GM12801 (cell line): Measurements from ENCODE around the gene NTN1.

ENCODE experiments used
- CTCF ChIP-seq: IDR thresholded peaks from one replicate; pipeline ENCODE4 v1.5.1; 2011; ENCODE audit warnings: control low read depth; ENCODE audit not compliant: insufficient read length; ENCODE audit errors: extremely low read depth

The NTN1 gene

GRCh38 chr17:9254841-9255240 is 233.5 kb downstream of the NTN1 start:
- no peak for TF ChIP-seq CTCF

DNA sequence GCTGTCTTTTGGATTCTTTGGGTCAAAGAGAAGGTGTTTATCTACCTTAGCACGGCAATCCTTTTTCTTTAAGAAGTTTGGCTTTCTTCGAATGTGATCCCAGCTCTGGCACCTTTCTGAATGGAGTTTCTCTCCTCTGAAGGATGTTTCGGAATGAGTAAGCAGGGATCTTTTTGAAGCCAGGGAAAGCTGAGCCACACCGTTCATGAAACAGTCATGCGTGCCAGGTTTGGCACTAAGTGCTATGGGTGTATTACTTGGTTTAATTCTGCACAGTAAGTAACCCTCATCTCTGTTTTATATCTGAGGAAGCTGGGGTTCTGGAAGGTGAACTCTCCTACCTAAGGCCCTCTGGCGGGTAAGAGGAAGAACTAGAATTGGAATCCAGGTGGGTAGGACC is 234.5 kb downstream of the NTN1 start:
- no peak for TF ChIP-seq CTCF

- no peak for TF ChIP-seq CTCF
Observed at GRCh38 chr17:9256361-9256750, 235.0 kb downstream of the NTN1 start.

DNA sequence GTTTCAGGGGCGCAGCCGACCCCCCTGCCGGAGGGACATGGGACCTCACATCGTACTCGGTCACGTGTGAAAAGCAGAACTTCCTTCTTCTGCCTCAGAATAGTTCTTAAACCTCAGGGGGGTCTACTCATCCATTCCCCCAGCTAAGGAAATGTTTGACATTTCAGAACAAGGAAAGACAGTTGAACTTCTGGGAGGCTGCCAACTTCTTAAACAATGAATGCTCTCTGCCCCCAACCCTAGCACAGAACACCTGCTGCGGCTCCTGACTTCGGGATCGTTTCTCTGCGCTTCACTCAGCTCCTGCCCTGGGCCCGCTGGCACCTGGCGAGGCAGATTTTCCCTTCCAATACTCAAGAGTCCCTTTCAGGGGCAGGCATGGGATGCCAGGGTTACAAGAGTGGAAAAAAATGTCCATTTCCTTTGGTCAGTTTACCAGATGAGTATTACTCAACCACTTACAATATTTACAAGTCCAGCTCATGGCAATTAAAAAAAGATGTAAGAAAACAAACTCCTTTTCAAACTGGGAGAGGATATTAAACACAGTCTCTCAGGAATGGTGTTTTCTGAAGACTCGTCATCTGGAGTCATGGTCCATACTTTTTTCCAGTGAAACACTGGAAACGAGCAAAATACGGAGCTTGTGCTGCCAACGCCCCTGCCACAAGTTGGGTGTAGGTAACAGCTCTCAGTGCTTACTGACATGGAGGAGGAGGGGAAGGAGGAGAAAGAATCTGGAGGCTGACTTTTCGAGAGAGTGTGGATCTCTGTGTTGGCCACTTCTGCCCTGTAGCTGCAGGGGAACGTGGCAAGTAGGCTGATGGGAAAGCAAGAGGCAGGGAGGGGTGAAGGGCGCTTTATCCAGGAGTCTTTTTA is 235.7 kb downstream of the NTN1 start:
- no peak for TF ChIP-seq CTCF

GRCh38 chr17:9258115-9259015 is 237.1 kb downstream of the NTN1 start:
- TF ChIP-seq CTCF, result no peak

GRCh38 chr17:9259419-9259818 is 238.1 kb downstream of the NTN1 start:
- no peak for TF ChIP-seq CTCF
